Vagina (tissue), 2 donors: Measurements from ENCODE around the gene BCL7C. TPM values are rescaled to one million over a fixed set of nuclear protein-coding genes. Genes with fewer than 3 reads are reported as not detected.

Experiments used
- DNase-seq, 2 donors: peaks; one replicate each; pipeline ENCODE4 v3.0.0-alpha.2; 2017; ENCODE audit errors: extremely low spot score in 2 of 2
- H3K27ac ChIP-seq: fragments of 200-600 bp; sonication (generic); one replicate; pipeline ENCODE4 v1.5.1; 2019
- H3K27me3 ChIP-seq: fragments of 200-600 bp; sonication (generic); one replicate; pipeline ENCODE4 v1.5.1; 2019
- H3K36me3 ChIP-seq, 2 donors: fragments of 200-600 bp; sonication (generic); one replicate each; pipeline ENCODE4 v1.5.1; 2017 to 2019
- H3K4me1 ChIP-seq: fragments of 200-600 bp; sonication (generic); one replicate; pipeline ENCODE4 v1.5.1; 2019
- H3K4me3 ChIP-seq, 2 donors: fragments of 200-600 bp; sonication (generic); 1 replicate in 1 of 2; 2 replicates in 1 of 2; pipeline ENCODE4 v1.5.1; 2016 to 2019
- H3K9me3 ChIP-seq: fragments of 200-600 bp; sonication (generic); one replicate; pipeline ENCODE4 v1.5.1; 2019
- CTCF ChIP-seq, 3 experiments: fragments of 450-650 bp in 2 of 3; fragments of 200-600 bp in 1 of 3; sonication (generic) in 1 of 3; IDR thresholded peaks; one replicate each; pipeline ENCODE4 v1.5.1; 2017 to 2019; ENCODE audit warnings: antibody characterized with exemption in 3 of 3, mild to moderate bottlenecking in 2 of 3, moderate library complexity in 2 of 3
- POLR2A ChIP-seq, 2 donors: fragments of 450-650 bp; IDR thresholded peaks; one replicate each; pipeline ENCODE4 v1.6.1; 2017; ENCODE audit warnings: antibody characterized with exemption in 2 of 2, mild to moderate bottlenecking in 2 of 2, moderate library complexity in 2 of 2
- POLR2AphosphoS5 ChIP-seq, 2 donors: sonication (generic); formaldehyde crosslinking; IDR thresholded peaks; one replicate each; pipeline ENCODE4 v1.9.0; 2017; ENCODE audit warnings: antibody characterized with exemption in 2 of 2, mild to moderate bottlenecking in 2 of 2, low read depth in 1 of 2; ENCODE audit not compliant: insufficient read depth in 1 of 2
- intact Hi-C: fragments of 100-400 bp; cut with DNase I; formaldehyde crosslinking; loops from one replicate; pipeline ENCODE4 v1.15.1; 2023
- total RNA-seq: library from RNA; depleted of rRNA; stranded (reverse); fragments of >200 nt; gene quantifications from one replicate; pipeline ENCODE4 v1.2.3, GENCODE V29; 2016

Gene BCL7C
- total RNA-seq, 1 donor from 2014 or later, result 38.1 TPM

DNA sequence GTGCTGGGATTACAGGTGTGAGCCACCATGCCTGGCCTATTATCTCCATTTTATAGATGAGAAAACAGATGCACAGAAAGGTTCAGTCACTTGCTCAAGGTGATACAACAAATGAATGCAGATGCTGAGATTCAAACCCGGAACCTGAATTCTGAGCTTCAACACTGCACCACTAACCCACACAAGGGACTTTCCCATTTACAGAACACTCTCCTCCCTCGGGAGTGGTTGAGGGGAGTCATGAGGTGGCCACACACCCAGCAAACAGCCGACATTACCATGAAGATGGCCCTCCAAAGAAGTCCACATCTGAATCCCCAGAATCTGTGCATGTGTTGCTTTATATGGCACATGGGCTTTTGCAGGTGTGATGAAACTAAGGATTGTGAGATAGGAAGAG, 9.1 kb downstream of the BCL7C start:
- no peak overlapping the region for H3K4me3 ChIP-seq
- intact Hi-C loops, result no loop called here
- H3K36me3 ChIP-seq, result peaks cover 0 to 23% of the 10 kb centered on the region in 2 donors
- no peaks in the 10 kb centered on the region for H3K27me3 ChIP-seq
- no peak overlapping the region for H3K27ac ChIP-seq
- DNase-seq, result no peak
- no peaks in the 10 kb centered on the region for H3K4me1 ChIP-seq
- no peaks in the 10 kb centered on the region for H3K9me3 ChIP-seq
- TF ChIP-seq POLR2A (IDR thresholded peaks at IDR 0.05) (no peak), CTCF (IDR thresholded peaks at IDR 0.05) (no peak), POLR2AphosphoS5 (IDR thresholded peaks at IDR 0.05; ENCODE audit: insufficient read depth in 1 of 2, low read depth in 1 of 2) (no peak)

DNA sequence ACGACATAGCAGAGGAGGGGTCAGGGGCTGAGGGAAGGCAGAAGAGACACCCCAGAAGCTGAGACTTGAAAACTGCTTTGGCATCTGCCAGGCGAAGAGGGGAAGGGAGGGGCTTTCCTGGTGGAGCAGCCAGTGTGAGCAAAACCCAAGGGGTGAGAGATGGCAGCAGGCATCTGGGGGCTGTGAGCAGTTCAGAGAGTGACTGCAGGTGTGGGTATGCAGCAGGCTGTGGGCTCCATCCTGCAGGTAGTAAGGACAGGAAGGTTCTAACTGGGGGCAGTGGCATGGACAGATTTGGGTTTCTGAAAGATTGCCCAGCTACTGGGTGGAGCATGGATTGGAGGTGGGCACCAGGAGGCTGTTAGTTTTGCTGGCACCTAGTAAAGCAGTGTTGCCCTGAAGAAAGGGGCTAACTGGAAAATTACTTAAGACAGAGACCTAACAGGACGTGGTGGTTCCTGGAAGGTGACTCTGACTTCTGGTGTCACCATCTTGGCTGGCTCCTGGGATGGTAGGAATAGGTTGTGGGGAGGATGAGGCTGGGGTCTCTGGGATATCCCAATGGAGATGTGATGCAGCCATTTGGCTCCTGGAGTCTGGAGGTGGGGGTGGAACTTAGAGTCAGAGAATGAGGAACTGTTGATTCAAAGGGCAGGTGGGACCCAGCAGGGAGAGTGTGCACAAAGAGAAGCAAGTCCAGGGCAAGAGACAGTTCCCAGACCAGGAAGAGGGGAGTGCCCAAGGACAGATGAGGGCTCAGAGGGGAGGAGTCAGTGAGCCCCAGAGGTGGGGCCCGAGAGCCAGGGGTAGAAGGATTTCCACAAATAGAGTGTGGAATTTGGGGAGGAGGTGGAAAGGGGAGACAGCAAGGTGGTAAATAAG, 11.2 kb downstream of the BCL7C start:
- Histone ChIP-seq H3K36me3 (peaks cover 0 to 10% of the 10 kb centered on the region in 2 donors), H3K9me3 (no peaks in the 10 kb centered on the region), H3K4me3 (no peak overlapping the region), H3K4me1 (no peaks in the 10 kb centered on the region), H3K27ac (no peak overlapping the region), H3K27me3 (no peaks in the 10 kb centered on the region)
- DNase-seq, result no peak
- intact Hi-C loops, result no loop called here
- TF ChIP-seq POLR2A (IDR thresholded peaks at IDR 0.05) (no peak), CTCF (IDR thresholded peaks at IDR 0.05) (no peak), POLR2AphosphoS5 (IDR thresholded peaks at IDR 0.05; ENCODE audit: insufficient read depth in 1 of 2, low read depth in 1 of 2) (no peak)

DNA sequence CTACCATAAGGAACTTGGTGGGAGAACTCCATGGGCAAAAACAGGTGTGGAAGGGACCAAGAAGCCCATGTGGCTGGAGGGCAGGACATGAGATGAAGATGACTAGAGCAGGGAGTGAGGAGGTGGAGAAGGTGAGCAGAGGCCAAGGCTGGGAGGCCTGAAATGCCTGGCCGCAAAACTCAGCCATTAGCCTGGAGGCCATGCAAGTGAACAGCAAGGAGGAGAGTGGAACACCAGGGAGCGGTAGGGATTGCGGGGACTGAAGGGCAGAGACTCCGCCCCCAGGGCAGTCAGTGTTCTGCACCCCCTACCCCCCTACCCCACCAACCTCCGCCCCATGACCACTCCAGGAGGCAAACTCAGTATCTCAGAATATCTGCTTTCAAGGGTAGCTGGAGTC, 17.0 kb downstream of the BCL7C start:
- DNase-seq, result no peak
- Histone ChIP-seq H3K4me3 (peak overlapping the region in 1 of 2 donors; percentile 77), H3K36me3 (no peaks in the 10 kb centered on the region), H3K9me3 (no peaks in the 10 kb centered on the region), H3K27me3 (no peaks in the 10 kb centered on the region), H3K27ac (peak overlapping the region; percentile 81), H3K4me1 (peaks cover 26% of the 10 kb centered on the region)
- intact Hi-C loops, result no loop called here
- TF ChIP-seq CTCF (IDR thresholded peaks at IDR 0.05) (no peak), POLR2A (IDR thresholded peaks at IDR 0.05) (no peak), POLR2AphosphoS5 (IDR thresholded peaks at IDR 0.05; ENCODE audit: insufficient read depth in 1 of 2, low read depth in 1 of 2) (no peak)

GRCh38 chr16:30875871-30876801, 17.7 kb downstream of the BCL7C start:
- H3K36me3 ChIP-seq, result no peaks in the 10 kb centered on the region
- intact Hi-C loops, result no loop called here
- peak overlapping the region; percentile 77 to 85 for H3K4me3 ChIP-seq
- H3K27ac ChIP-seq, result peak overlapping the region; percentile 81
- no peaks in the 10 kb centered on the region for H3K27me3 ChIP-seq
- no peaks in the 10 kb centered on the region for H3K9me3 ChIP-seq
- TF ChIP-seq POLR2AphosphoS5 (IDR thresholded peaks at IDR 0.05; ENCODE audit: insufficient read depth in 1 of 2, low read depth in 1 of 2) (no peak), CTCF (IDR thresholded peaks at IDR 0.05) (no peak), POLR2A (IDR thresholded peaks at IDR 0.05) (no peak)
- DNase-seq, result no peak
- peaks cover 26% of the 10 kb centered on the region for H3K4me1 ChIP-seq
